ENCODE results near the gene ZNF234. TPM values are rescaled to one million over a fixed set of nuclear protein-coding genes. Genes with fewer than 3 reads are reported as not detected.

ZNF234 gene
- total RNA-seq, 1 experiment from 2014 or later, result 9.6 TPM

DNA sequence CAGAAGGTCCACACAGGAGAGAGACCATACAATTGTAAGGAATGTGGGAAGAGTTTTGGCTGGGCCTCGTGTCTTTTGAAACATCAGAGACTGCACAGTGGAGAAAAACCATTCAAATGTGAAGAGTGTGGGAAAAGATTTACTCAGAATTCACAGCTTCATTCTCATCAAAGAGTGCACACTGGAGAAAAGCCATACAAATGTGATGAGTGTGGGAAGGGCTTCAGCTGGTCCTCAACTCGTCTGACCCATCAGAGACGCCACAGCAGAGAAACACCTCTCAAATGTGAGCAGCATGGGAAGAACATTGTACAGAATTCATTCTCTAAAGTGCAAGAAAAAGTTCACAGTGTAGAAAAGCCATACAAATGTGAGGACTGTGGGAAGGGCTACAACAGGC is 33.6 kb upstream of the ZNF234 start:
- H3K36me3 Mint-ChIP-seq (ENCODE audit: insufficient read depth, unreplicated experiment), result peaks cover 58% of the 10 kb centered on the region
- ChIA-PET POLR2A (interaction anchor here (1.6 kb wide), 1 partner anchor 13 kb away, joined by 7 read pairs; no protein-coding TSS in a partner anchor), CTCF (no interaction called here)
- intact Hi-C loops (cut with micrococcal nuclease), result no loop called here
- H3K4me3 Mint-ChIP-seq (ENCODE audit: unreplicated experiment), result no peak overlapping the region
- no peak overlapping the region for H3K27ac Mint-ChIP-seq (ENCODE audit: low read depth, unreplicated experiment)
- no peaks in the 10 kb centered on the region for H3K27me3 Mint-ChIP-seq (ENCODE audit: insufficient read depth, unreplicated experiment)
- H3K9me3 Mint-ChIP-seq (ENCODE audit: unreplicated experiment), result peaks cover 27% of the 10 kb centered on the region
- TF ChIP-seq, protein P1, sequence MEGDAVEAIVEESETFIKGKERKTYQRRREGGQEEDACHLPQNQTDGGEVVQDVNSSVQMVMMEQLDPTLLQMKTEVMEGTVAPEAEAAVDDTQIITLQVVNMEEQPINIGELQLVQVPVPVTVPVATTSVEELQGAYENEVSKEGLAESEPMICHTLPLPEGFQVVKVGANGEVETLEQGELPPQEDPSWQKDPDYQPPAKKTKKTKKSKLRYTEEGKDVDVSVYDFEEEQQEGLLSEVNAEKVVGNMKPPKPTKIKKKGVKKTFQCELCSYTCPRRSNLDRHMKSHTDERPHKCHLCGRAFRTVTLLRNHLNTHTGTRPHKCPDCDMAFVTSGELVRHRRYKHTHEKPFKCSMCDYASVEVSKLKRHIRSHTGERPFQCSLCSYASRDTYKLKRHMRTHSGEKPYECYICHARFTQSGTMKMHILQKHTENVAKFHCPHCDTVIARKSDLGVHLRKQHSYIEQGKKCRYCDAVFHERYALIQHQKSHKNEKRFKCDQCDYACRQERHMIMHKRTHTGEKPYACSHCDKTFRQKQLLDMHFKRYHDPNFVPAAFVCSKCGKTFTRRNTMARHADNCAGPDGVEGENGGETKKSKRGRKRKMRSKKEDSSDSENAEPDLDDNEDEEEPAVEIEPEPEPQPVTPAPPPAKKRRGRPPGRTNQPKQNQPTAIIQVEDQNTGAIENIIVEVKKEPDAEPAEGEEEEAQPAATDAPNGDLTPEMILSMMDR (IDR thresholded peaks at IDR 0.05; ENCODE audit: unreplicated experiment), result no peak
- TSS peak; percentile 12 for BruUV-seq (replicated peaks)
- DNase-seq (ENCODE audit: unreplicated experiment), result no peak
- no peaks in the 10 kb centered on the region for H3K4me1 Mint-ChIP-seq (ENCODE audit: insufficient read depth, unreplicated experiment)

DNA sequence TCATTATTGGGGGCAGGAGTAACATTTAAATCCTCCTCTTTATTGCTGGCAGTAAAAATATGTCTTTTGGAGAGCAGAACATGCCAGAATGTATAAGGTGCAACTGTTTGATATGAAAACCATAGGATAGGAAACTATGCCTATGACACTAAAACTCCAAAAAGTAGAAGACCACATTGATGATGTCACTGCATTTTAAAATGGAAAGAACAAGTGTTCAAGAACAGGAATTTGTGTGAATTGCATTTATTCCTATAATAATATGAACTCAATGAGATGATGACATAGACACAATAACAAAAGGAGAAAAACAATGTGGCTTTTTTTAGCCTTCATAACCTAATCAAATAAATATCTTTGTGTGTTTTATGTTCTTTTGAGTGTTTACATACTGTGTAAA is 31.9 kb upstream of the ZNF234 start:
- intact Hi-C loops (cut with micrococcal nuclease), result no loop called here
- ChIA-PET CTCF (no interaction called here), POLR2A (interaction anchor here (0.6 to 5.4 kb wide), 2 partner anchors 14 to 295 kb away, joined by 3 to 42 read pairs; partner anchors contain the start of gene ZNF224)
- no TSS peak for BruUV-seq (replicated peaks)
- no peaks in the 10 kb centered on the region for H3K27me3 Mint-ChIP-seq (ENCODE audit: insufficient read depth, unreplicated experiment)
- H3K27ac Mint-ChIP-seq (ENCODE audit: low read depth, unreplicated experiment), result no peak overlapping the region
- peaks cover 41% of the 10 kb centered on the region for H3K36me3 Mint-ChIP-seq (ENCODE audit: insufficient read depth, unreplicated experiment)
- no peak for DNase-seq (ENCODE audit: unreplicated experiment)
- H3K9me3 Mint-ChIP-seq (ENCODE audit: unreplicated experiment), result peaks cover 27% of the 10 kb centered on the region
- TF ChIP-seq, protein P1 (IDR thresholded peaks at IDR 0.05; ENCODE audit: unreplicated experiment), result no peak
- H3K4me3 Mint-ChIP-seq (ENCODE audit: unreplicated experiment), result no peak overlapping the region
- H3K4me1 Mint-ChIP-seq (ENCODE audit: insufficient read depth, unreplicated experiment), result peaks cover 4% of the 10 kb centered on the region

DNA sequence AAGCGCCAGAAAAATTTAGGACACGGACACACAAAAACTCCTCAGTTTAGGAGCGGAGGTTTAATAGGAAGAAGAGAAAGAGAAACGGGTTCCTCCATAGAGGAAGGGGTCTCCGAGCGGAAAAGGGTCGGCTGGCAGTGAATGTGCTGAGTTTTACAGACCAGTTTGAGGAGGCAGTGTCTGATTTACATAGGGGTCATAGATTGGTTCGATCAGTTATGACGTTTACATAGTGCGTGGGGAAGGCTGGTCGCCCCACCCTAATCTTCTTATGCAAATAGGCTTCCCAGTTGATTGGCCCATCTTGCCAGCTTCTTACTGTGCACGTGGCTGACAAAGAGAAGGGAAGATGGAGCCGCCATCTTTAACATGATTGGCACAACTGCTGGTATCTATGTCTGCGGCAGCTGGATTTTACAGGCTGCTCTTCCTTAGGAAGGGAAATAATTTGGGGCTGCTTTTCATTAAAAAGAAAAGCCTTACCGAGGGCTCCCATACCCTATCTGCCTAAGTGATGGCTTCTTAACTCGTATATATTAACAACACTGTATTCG is 29.4 kb upstream of the ZNF234 start:
- TF ChIP-seq, protein P1 (IDR thresholded peaks at IDR 0.05; ENCODE audit: unreplicated experiment), result no peak
- no peak for DNase-seq (ENCODE audit: unreplicated experiment)
- no TSS peak for BruUV-seq (replicated peaks)
- no peak overlapping the region for H3K27ac Mint-ChIP-seq (ENCODE audit: low read depth, unreplicated experiment)
- intact Hi-C loops (cut with micrococcal nuclease), result loop anchor here (5.0 kb wide), 1 partner anchor 100 kb away; the partner anchor contains the start of gene ZNF227
- ChIA-PET POLR2A (interaction anchor here (0.7 to 5.4 kb wide), 5 partner anchors 17 to 177 kb away, joined by 3 to 42 read pairs (median 6); partner anchors contain the start of genes ZNF224, ZNF226, ZNF284 and ZNF45), CTCF (interaction anchor here (0.6 kb wide), 1 partner anchor 284 kb away, joined by 3 read pairs; no protein-coding TSS in a partner anchor)
- peaks cover 6% of the 10 kb centered on the region for H3K4me1 Mint-ChIP-seq (ENCODE audit: insufficient read depth, unreplicated experiment)
- H3K9me3 Mint-ChIP-seq (ENCODE audit: unreplicated experiment), result peaks cover 20% of the 10 kb centered on the region
- H3K36me3 Mint-ChIP-seq (ENCODE audit: insufficient read depth, unreplicated experiment), result peaks cover 27% of the 10 kb centered on the region
- peak overlapping the region; percentile 86 for H3K4me3 Mint-ChIP-seq (ENCODE audit: unreplicated experiment)
- H3K27me3 Mint-ChIP-seq (ENCODE audit: insufficient read depth, unreplicated experiment), result no peaks in the 10 kb centered on the region

DNA sequence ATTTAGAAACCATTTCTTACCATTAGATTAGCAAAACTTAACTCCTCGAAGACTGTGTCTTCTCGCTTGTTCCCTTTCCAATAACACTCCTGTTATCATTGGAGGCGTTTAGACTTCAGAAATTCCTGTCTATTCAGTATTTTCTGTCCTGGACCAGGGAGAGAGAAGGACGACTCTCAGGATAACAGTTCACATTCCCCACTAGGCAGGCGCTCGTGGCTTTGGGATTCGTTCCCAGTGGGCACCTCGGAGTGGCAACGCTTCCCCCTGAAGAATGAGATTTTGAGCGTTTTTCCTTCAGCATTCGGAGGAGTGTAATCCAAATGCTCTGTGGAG is 28.6 kb upstream of the ZNF234 start:
- POLR2A ChIA-PET, result interaction anchor here (0.6 to 5.4 kb wide), 15 partner anchors 18 to 425 kb away, joined by 3 to 42 read pairs (median 5); partner anchors contain the start of genes ZNF180, ZNF224, ZNF226 and ZNF227
- Mint-ChIP-seq H3K27me3 (ENCODE audit: insufficient read depth, unreplicated experiment) (no peaks in the 10 kb centered on the region), H3K4me3 (ENCODE audit: unreplicated experiment) (peak overlapping the region; percentile 86), H3K4me1 (ENCODE audit: insufficient read depth, unreplicated experiment) (peaks cover 6% of the 10 kb centered on the region), H3K9me3 (ENCODE audit: unreplicated experiment) (peaks cover 13% of the 10 kb centered on the region), H3K27ac (ENCODE audit: low read depth, unreplicated experiment) (peak overlapping the region; percentile 57), H3K36me3 (ENCODE audit: insufficient read depth, unreplicated experiment) (peaks cover 25% of the 10 kb centered on the region)
- intact Hi-C loops (cut with micrococcal nuclease), result loop anchor here (1.0 to 5.0 kb wide), 4 partner anchors 18 to 192 kb away; partner anchors contain the start of genes ZNF224, ZNF227 and ZNF230
- BruUV-seq (replicated peaks), result no TSS peak
- TF ChIP-seq, protein P1 (IDR thresholded peaks at IDR 0.05; ENCODE audit: unreplicated experiment), result no peak
- CTCF ChIA-PET, result no interaction called here
- DNase-seq (ENCODE audit: unreplicated experiment), result no peak

All from MCF 10A (cell line).